Panc1 (cell line): ENCODE measurements around the gene E2F2. TPM values are rescaled to one million over a fixed set of nuclear protein-coding genes. Genes with fewer than 3 reads are reported as not detected.
A peak's percentile ranks its signal among the peaks of the same experiment; 100 is the strongest.

Experiments
- ATAC-seq: fragments of 200-7000 bp; cut with Tn5 transposase; 2 replicates; pipeline ENCODE4 v1.9.1; 2020; ENCODE audit warnings: mild to moderate bottlenecking, moderate library complexity
- BruUV-seq: library from RNA; stranded (reverse); fragments of 400-500 nt; replicated peaks from 2 replicates; lab custom pipeline; 2021; lab: Mats Ljungman, UMichigan
- CTCF ChIA-PET: fragments of 300-600 bp; sonication (Branson Sonifier 250); formaldehyde crosslinking; loops from one replicate; lab custom pipeline; 2022; ENCODE audit warnings: antibody characterized with exemption; lab: Charles Lee
- POLR2A ChIA-PET: fragments of 300-600 bp; sonication (Branson Sonifier 250); formaldehyde crosslinking; loops from one replicate; lab custom pipeline; 2022; ENCODE audit warnings: antibody characterized with exemption; lab: Charles Lee
- DNase-seq: peaks from one replicate; pipeline ENCODE4 v3.0.0-alpha.2; 2010; ENCODE audit warnings: low read depth, low spot score
- H3K27ac ChIP-seq: 2 replicates; pipeline ENCODE4 v1.5.1; 2011; ENCODE audit warnings: mild to moderate bottlenecking, low read length, inconsistent platforms
- H3K27me3 ChIP-seq: fragments of 200-500 bp; sonication (Bioruptor generic); 2 replicates; pipeline ENCODE4 v1.6.0; 2014; ENCODE audit warnings: low read length, inconsistent platforms; ENCODE audit not compliant: control insufficient read depth, insufficient read depth
- H3K36me3 ChIP-seq: fragments of 200-500 bp; sonication (Bioruptor generic); 2 replicates; pipeline ENCODE4 v1.5.1; 2014; ENCODE audit warnings: inconsistent platforms, mild to moderate bottlenecking, low read length, moderate library complexity; ENCODE audit not compliant: control insufficient read depth, insufficient read depth
- H3K4me1 ChIP-seq: 2 replicates; pipeline ENCODE4 v1.5.1; 2011; ENCODE audit warnings: inconsistent platforms, mild to moderate bottlenecking, low read length, moderate library complexity; ENCODE audit not compliant: control insufficient read depth, insufficient read depth
- H3K4me3 ChIP-seq, 2 experiments: 2 replicates each; pipeline ENCODE4 v1.5.1; 2011 to 2012; ENCODE audit warnings: low read depth in 2 of 2, low read length in 2 of 2, mild to moderate bottlenecking in 2 of 2, inconsistent platforms in 1 of 2, moderate library complexity in 1 of 2
- H3K9me3 ChIP-seq: fragments of 200-500 bp; sonication (Bioruptor generic); 2 replicates; pipeline ENCODE4 v1.5.1; 2014; ENCODE audit warnings: low read depth, mild to moderate bottlenecking, inconsistent platforms, low read length, moderate library complexity; ENCODE audit not compliant: control insufficient read depth, insufficient read depth
- POLR2AphosphoS5 ChIP-seq: IDR thresholded peaks from 2 replicates; pipeline ENCODE4 v1.6.1; 2012; ENCODE audit warnings: mild to moderate bottlenecking, low read depth, low read length, moderate library complexity
- SIN3A ChIP-seq: IDR thresholded peaks from 2 replicates; pipeline ENCODE4 v1.6.1; 2012; ENCODE audit warnings: low read depth, mild to moderate bottlenecking, low read length, moderate library complexity, borderline replicate concordance; ENCODE audit not compliant: insufficient read depth
- TCF7L2 ChIP-seq: IDR thresholded peaks from 2 replicates; pipeline ENCODE4 v1.6.1; 2011; ENCODE audit warnings: mild to moderate bottlenecking, low read depth, low read length, inconsistent platforms
- in situ Hi-C: cut with HindIII; loops from 2 replicates; pipeline ENCODE4 v1.10.0; 2016; ENCODE audit warnings: low sequenced_read_pairs, low pct_unique_long_range_greater_than_20kb
- intact Hi-C: fragments of 100-400 bp; cut with micrococcal nuclease; formaldehyde crosslinking; loops from one replicate; pipeline ENCODE4 v1.10.0; 2022; ENCODE audit not compliant: unreplicated experiment
- total RNA-seq: library from RNA; stranded (reverse); gene quantifications from one replicate; pipeline ENCODE4 v1.2.1, GENCODE V29; 2021; ENCODE audit not compliant: unreplicated experiment
- TF ChIP-seq, protein P1 (sequence below): fragments of 450-650 bp; IDR thresholded peaks from 2 replicates; pipeline ENCODE4 v1.5.1; 2017; ENCODE audit warnings: mild to moderate bottlenecking
- TF ChIP-seq, protein P2 (sequence below), 2 experiments: IDR thresholded peaks; 2 replicates each; pipeline ENCODE4 v1.6.1; 2011 to 2012; ENCODE audit warnings: low read depth in 2 of 2, control low read depth in 1 of 2, low read length in 1 of 2, mild to moderate bottlenecking in 1 of 2, moderate library complexity in 1 of 2; ENCODE audit not compliant: insufficient read depth in 1 of 2

Gene E2F2
- total RNA-seq, 1 experiment from 2014 or later: 9.5 TPM

DNA sequence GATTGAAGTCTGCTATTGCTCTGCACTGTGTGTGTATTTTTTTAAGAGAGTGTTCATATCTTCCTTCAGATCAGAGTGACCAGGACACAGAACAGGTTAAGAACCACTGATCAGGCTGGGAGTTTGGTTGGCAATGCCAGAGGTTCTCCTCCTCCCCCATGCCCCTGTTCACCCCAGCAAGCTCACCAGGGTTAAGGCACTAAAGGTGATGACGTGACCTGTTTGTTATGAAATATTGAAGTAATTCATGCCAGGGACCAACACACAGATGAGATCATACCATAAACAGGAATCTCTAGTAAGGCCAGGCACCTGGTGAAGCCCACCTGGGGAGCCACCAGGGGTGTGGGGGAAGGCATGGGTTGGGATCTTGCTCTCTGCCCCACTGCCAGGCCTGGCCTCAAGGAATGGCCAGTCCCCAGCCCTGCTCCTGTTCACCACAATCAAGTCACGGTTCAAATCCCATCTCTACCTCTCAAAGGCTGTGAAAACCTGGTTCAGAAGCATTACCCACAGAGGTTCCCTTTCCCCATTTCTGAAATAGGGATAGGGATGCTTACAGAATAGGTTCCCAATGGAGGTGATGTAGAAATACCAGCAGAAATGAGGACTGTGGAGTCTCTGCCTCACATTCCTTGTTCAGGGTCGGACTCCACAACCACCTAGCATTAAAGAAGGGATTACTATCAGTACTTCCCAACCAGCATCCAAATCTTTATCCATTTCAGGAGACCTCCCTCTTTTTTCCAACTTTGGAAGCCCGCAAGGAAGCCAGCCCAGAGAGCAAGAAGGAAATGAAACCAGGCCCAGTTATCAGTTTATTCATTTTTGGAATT is 25.8 kb upstream of the E2F2 start:
- in situ Hi-C loops (no loop called here), intact Hi-C loops (no loop called here)
- BruUV-seq: no TSS peak
- H3K27ac ChIP-seq: peak overlapping the region; percentile 88
- H3K4me1 ChIP-seq: peaks cover 58% of the 10 kb centered on the region
- DNase-seq (no peak), ATAC-seq (peak; percentile 5)
- H3K27me3 ChIP-seq: no peaks in the 10 kb centered on the region
- CTCF ChIA-PET: interaction anchor here (0.6 to 2.5 kb wide), 4 partner anchors 42 to 277 kb away, joined by 3 to 11 read pairs (median 4); no protein-coding TSS in a partner anchor
- peak overlapping the region; percentile 94 to 98 for H3K4me3 ChIP-seq
- peaks cover 6% of the 10 kb centered on the region; the same call in 1 of the 2 replicates for H3K36me3 ChIP-seq
- POLR2A ChIA-PET: interaction anchor here (0.6 kb wide), 1 partner anchor 48 kb away, joined by 9 read pairs; no protein-coding TSS in a partner anchor
- H3K9me3 ChIP-seq: no peaks in the 10 kb centered on the region
- TF ChIP-seq, protein P1, sequence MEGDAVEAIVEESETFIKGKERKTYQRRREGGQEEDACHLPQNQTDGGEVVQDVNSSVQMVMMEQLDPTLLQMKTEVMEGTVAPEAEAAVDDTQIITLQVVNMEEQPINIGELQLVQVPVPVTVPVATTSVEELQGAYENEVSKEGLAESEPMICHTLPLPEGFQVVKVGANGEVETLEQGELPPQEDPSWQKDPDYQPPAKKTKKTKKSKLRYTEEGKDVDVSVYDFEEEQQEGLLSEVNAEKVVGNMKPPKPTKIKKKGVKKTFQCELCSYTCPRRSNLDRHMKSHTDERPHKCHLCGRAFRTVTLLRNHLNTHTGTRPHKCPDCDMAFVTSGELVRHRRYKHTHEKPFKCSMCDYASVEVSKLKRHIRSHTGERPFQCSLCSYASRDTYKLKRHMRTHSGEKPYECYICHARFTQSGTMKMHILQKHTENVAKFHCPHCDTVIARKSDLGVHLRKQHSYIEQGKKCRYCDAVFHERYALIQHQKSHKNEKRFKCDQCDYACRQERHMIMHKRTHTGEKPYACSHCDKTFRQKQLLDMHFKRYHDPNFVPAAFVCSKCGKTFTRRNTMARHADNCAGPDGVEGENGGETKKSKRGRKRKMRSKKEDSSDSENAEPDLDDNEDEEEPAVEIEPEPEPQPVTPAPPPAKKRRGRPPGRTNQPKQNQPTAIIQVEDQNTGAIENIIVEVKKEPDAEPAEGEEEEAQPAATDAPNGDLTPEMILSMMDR: no peak
- TF ChIP-seq, protein P2, sequence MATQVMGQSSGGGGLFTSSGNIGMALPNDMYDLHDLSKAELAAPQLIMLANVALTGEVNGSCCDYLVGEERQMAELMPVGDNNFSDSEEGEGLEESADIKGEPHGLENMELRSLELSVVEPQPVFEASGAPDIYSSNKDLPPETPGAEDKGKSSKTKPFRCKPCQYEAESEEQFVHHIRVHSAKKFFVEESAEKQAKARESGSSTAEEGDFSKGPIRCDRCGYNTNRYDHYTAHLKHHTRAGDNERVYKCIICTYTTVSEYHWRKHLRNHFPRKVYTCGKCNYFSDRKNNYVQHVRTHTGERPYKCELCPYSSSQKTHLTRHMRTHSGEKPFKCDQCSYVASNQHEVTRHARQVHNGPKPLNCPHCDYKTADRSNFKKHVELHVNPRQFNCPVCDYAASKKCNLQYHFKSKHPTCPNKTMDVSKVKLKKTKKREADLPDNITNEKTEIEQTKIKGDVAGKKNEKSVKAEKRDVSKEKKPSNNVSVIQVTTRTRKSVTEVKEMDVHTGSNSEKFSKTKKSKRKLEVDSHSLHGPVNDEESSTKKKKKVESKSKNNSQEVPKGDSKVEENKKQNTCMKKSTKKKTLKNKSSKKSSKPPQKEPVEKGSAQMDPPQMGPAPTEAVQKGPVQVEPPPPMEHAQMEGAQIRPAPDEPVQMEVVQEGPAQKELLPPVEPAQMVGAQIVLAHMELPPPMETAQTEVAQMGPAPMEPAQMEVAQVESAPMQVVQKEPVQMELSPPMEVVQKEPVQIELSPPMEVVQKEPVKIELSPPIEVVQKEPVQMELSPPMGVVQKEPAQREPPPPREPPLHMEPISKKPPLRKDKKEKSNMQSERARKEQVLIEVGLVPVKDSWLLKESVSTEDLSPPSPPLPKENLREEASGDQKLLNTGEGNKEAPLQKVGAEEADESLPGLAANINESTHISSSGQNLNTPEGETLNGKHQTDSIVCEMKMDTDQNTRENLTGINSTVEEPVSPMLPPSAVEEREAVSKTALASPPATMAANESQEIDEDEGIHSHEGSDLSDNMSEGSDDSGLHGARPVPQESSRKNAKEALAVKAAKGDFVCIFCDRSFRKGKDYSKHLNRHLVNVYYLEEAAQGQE (IDR thresholded peaks at IDR 0.05; ENCODE audit: insufficient read depth in 1 of 2, low read depth in 2 of 2, low read length in 1 of 2): no peak
- TF ChIP-seq SIN3A (0 out of 2 replicates have a peak, but pooled peaks have one; percentile 36), POLR2AphosphoS5 (no peak)

DNA sequence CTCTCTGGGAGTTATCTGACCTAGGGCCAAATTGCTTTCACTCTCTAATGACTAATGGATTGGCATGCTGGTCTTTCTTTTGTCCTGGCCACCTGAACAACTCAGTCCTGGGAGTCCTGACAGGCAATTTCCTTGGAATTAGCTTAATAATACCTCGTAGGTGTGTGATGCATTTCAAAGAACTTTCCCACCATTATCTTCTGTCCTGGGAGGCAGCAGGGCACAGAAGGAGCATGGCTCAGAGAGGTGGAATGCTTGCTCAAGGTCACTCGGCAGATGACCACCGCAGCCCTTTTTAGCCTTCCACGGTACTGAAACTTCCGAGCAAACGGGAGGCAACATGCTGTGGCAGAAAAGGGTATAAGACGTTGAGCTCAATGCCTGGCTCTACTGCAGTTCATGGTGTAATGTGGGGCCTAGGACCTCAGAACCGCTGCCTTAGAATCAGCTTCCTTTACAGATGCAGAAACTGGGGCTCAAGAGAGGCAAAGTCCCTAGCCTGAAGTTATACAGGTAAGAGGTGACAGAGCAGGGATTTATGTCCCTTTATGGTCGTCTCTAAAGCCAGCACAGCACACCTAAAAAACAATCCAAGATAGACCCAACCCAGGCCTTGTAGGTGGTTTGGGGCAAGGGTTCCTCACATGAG is 25.1 kb upstream of the E2F2 start:
- Histone ChIP-seq H3K4me3 (peak overlapping the region in 1 of 2 experiments; percentile 52; a peak in 3 of 4 replicates), H3K9me3 (no peaks in the 10 kb centered on the region), H3K36me3 (peaks cover 6% of the 10 kb centered on the region; the same call in 1 of the 2 replicates), H3K27ac (peak overlapping the region; percentile 88), H3K27me3 (no peaks in the 10 kb centered on the region), H3K4me1 (peaks cover 51% of the 10 kb centered on the region)
- CTCF ChIA-PET: interaction anchor here (1.9 to 2.5 kb wide), 2 partner anchors 79 to 81 kb away, joined by 5 to 11 read pairs; no protein-coding TSS in a partner anchor
- POLR2A ChIA-PET: interaction anchor here (0.6 kb wide), 1 partner anchor 49 kb away, joined by 9 read pairs; no protein-coding TSS in a partner anchor
- no TSS peak for BruUV-seq
- intact Hi-C loops: no loop called here
- in situ Hi-C loops: no loop called here
- no peak for DNase-seq
- ATAC-seq: peak; percentile 6
- TF ChIP-seq, protein P2 (IDR thresholded peaks at IDR 0.05; ENCODE audit: insufficient read depth in 1 of 2, low read depth in 2 of 2, low read length in 1 of 2): 0 out of 4 replicates have a peak, but pooled peaks of 1 of the 2 experiments have one; percentile 9
- TF ChIP-seq, protein P1: no peak
- TF ChIP-seq SIN3A (0 out of 2 replicates have a peak, but pooled peaks have one; percentile 6), POLR2AphosphoS5 (peak; percentile 17; the same call in 1 of the 2 replicates), TCF7L2 (no peak)
